ENCODE data around the gene GJC1. TPM values are rescaled to one million over a fixed set of nuclear protein-coding genes. Genes with fewer than 3 reads are reported as not detected.

Gene GJC1
- total and polyA plus RNA-seq, 2 experiments from 2014 or later, result 13.6 to 18.4 TPM

GRCh38 chr17:44760474-44761308 is 69.4 kb downstream of the GJC1 start:
- H3K4me3 ChIP-seq, result no peak overlapping the region
- no peaks in the 10 kb centered on the region for H3K79me2 ChIP-seq (ENCODE audit: insufficient read depth)
- H2AFZ ChIP-seq, result no peak overlapping the region
- H3K4me1 ChIP-seq (ENCODE audit: insufficient read depth), result no peaks in the 10 kb centered on the region
- peaks cover 5% of the 10 kb centered on the region; the same call in 1 of the 2 replicates for H3K27me3 ChIP-seq (replicated peaks; ENCODE audit: insufficient read depth)
- no peaks in the 10 kb centered on the region for H3K36me3 ChIP-seq (ENCODE audit: low read depth)
- no peaks in the 10 kb centered on the region for H3F3A ChIP-seq (ENCODE audit: insufficient read depth)
- H3K9ac ChIP-seq, result no peak overlapping the region
- no peak overlapping the region for H3K27ac ChIP-seq
- no peaks in the 10 kb centered on the region for H4K20me1 ChIP-seq (ENCODE audit: insufficient read depth)
- H3K9me3 ChIP-seq (ENCODE audit: low read depth), result no peaks in the 10 kb centered on the region
- no peak for DNase-seq
- in situ Hi-C loops (cut with MboI), result loop anchor here (25.0 kb wide), 1 partner anchor 277 kb away; no protein-coding TSS in a partner anchor
- no peak overlapping the region for H3K4me2 ChIP-seq (ENCODE audit: unreplicated experiment)
- H3K9me2 ChIP-seq (ENCODE audit: insufficient read depth), result no peaks in the 10 kb centered on the region
- no peak for TF ChIP-seq EZH2phosphoT487 (IDR thresholded peaks at IDR 0.05; ENCODE audit: insufficient read depth, low read depth)
- no peak for TF ChIP-seq EZH2 (IDR thresholded peaks at IDR 0.05; ENCODE audit: insufficient read depth, poor library complexity, severe bottlenecking)
- 38 to 47% methylated on average over 9 to 13 of the region's 13 CpGs for WGBS, 2 experiments (ENCODE audit: low coverage in 1 of 2, low lambda C conversion rate in 2 of 2, missing lambda C conversion rate in 2 of 2)

- no peaks in the 10 kb centered on the region for H3K9me3 ChIP-seq (ENCODE audit: low read depth)
- H3K79me2 ChIP-seq (ENCODE audit: insufficient read depth), result no peaks in the 10 kb centered on the region
- no peaks in the 10 kb centered on the region for H3K9me2 ChIP-seq (ENCODE audit: insufficient read depth)
- TF ChIP-seq EZH2phosphoT487 (IDR thresholded peaks at IDR 0.05; ENCODE audit: insufficient read depth, low read depth) (no peak), EZH2 (IDR thresholded peaks at IDR 0.05; ENCODE audit: insufficient read depth, poor library complexity, severe bottlenecking) (no peak)
- H3K4me1 ChIP-seq (ENCODE audit: insufficient read depth), result no peaks in the 10 kb centered on the region
- H3K27me3 ChIP-seq (replicated peaks; ENCODE audit: insufficient read depth), result peaks cover 5% of the 10 kb centered on the region; the same call in 1 of the 2 replicates
- H3F3A ChIP-seq (ENCODE audit: insufficient read depth), result no peaks in the 10 kb centered on the region
- no peak overlapping the region for H3K4me3 ChIP-seq
- no peak overlapping the region for H3K27ac ChIP-seq
- no peaks in the 10 kb centered on the region for H3K36me3 ChIP-seq (ENCODE audit: low read depth)
- H3K9ac ChIP-seq, result no peak overlapping the region
- H2AFZ ChIP-seq, result no peak overlapping the region
- 84 to 100% methylated on average over 1 to 3 of the region's 3 CpGs for WGBS, 2 experiments (ENCODE audit: low coverage in 1 of 2, low lambda C conversion rate in 2 of 2, missing lambda C conversion rate in 2 of 2)
- no peaks in the 10 kb centered on the region for H4K20me1 ChIP-seq (ENCODE audit: insufficient read depth)
- DNase-seq, result no peak
- H3K4me2 ChIP-seq (ENCODE audit: unreplicated experiment), result no peak overlapping the region
- in situ Hi-C loops (cut with MboI), result loop anchor here (25.0 kb wide), 1 partner anchor 277 kb away; no protein-coding TSS in a partner anchor
Measured at GRCh38 chr17:44759916-44760243, 70.2 kb downstream of the GJC1 start.

- H3F3A ChIP-seq (ENCODE audit: insufficient read depth), result no peaks in the 10 kb centered on the region
- H3K4me2 ChIP-seq (ENCODE audit: unreplicated experiment), result peak overlapping the region; percentile 70
- no peaks in the 10 kb centered on the region for H4K20me1 ChIP-seq (ENCODE audit: insufficient read depth)
- in situ Hi-C loops (cut with MboI), result loop anchor here (25.0 kb wide), 1 partner anchor 278 kb away; no protein-coding TSS in a partner anchor
- no peak for TF ChIP-seq EZH2phosphoT487 (IDR thresholded peaks at IDR 0.05; ENCODE audit: insufficient read depth, low read depth)
- TF ChIP-seq EZH2 (IDR thresholded peaks at IDR 0.05; ENCODE audit: insufficient read depth, poor library complexity, severe bottlenecking), result no peak
- H3K79me2 ChIP-seq (ENCODE audit: insufficient read depth), result no peaks in the 10 kb centered on the region
- H3K9me3 ChIP-seq (ENCODE audit: low read depth), result no peaks in the 10 kb centered on the region
- DNase-seq, result peak; percentile 46
- H3K4me3 ChIP-seq, result peak overlapping the region; percentile 61; the same call in 1 of the 2 replicates
- 14 to 18% methylated on average over 21 to 52 of the region's 60 CpGs for WGBS, 2 experiments (ENCODE audit: low coverage in 1 of 2, low lambda C conversion rate in 2 of 2, missing lambda C conversion rate in 2 of 2)
- no peak overlapping the region for H2AFZ ChIP-seq
- no peak overlapping the region for H3K27ac ChIP-seq
- no peaks in the 10 kb centered on the region for H3K4me1 ChIP-seq (ENCODE audit: insufficient read depth)
- H3K27me3 ChIP-seq (replicated peaks; ENCODE audit: insufficient read depth), result peaks cover 5% of the 10 kb centered on the region; the same call in 1 of the 2 replicates
- H3K36me3 ChIP-seq (ENCODE audit: low read depth), result no peaks in the 10 kb centered on the region
- H3K9ac ChIP-seq, result no peak overlapping the region
- no peaks in the 10 kb centered on the region for H3K9me2 ChIP-seq (ENCODE audit: insufficient read depth)
Measured at GRCh38 chr17:44759086-44759915, 70.8 kb downstream of the GJC1 start.

- 14 to 33% methylated on average over 14 to 32 of the region's 74 CpGs for WGBS, 2 experiments (ENCODE audit: low coverage in 1 of 2, low lambda C conversion rate in 2 of 2, missing lambda C conversion rate in 2 of 2)
- H3K79me2 ChIP-seq (ENCODE audit: insufficient read depth), result no peaks in the 10 kb centered on the region
- H3K9ac ChIP-seq, result no peak within 1 kb of the TSS
- H3K27me3 ChIP-seq (replicated peaks; ENCODE audit: insufficient read depth), result peaks cover 5% of the 10 kb centered on the region; the same call in 1 of the 2 replicates
- H3K4me2 ChIP-seq (ENCODE audit: unreplicated experiment), result peak within 1 kb of the TSS; percentile 70
- no peaks in the 10 kb centered on the region for H3K4me1 ChIP-seq (ENCODE audit: insufficient read depth)
- H3K9me2 ChIP-seq (ENCODE audit: insufficient read depth), result no peaks in the 10 kb centered on the region
- no peak within 1 kb of the TSS for H3K27ac ChIP-seq
- H3K36me3 ChIP-seq (ENCODE audit: low read depth), result no peaks in the 10 kb centered on the region
- H2AFZ ChIP-seq, result 0 out of 2 replicates have a peak within 1 kb of the TSS, but pooled peaks have one; percentile 47
- peak within 1 kb of the TSS; percentile 61; the same call in 1 of the 2 replicates for H3K4me3 ChIP-seq
- TF ChIP-seq EZH2 (IDR thresholded peaks at IDR 0.05; ENCODE audit: insufficient read depth, poor library complexity, severe bottlenecking) (peak; percentile 39), EZH2phosphoT487 (IDR thresholded peaks at IDR 0.05; ENCODE audit: insufficient read depth, low read depth) (no peak)
- peak; percentile 41 for DNase-seq
- H3F3A ChIP-seq (ENCODE audit: insufficient read depth), result no peaks in the 10 kb centered on the region
- no peaks in the 10 kb centered on the region for H4K20me1 ChIP-seq (ENCODE audit: insufficient read depth)
- no peaks in the 10 kb centered on the region for H3K9me3 ChIP-seq (ENCODE audit: low read depth)
- in situ Hi-C loops (cut with MboI), result loop anchor here (25.0 kb wide), 1 partner anchor 279 kb away; no protein-coding TSS in a partner anchor
Measured at GRCh38 chr17:44758414-44759085, 71.5 kb downstream of the GJC1 start, which contains the start of gene ADAM11. Gene ADAM11, plus strand, starts transcription at chr17:44758988. Its CDS starts 212 bp downstream, at chr17:44759200.

All from GM23248 (cell line).